Endothelial cell of umbilical vein (primary cell): Measurements from ENCODE around the gene VWA1. TPM values are rescaled to one million over a fixed set of nuclear protein-coding genes. Genes with fewer than 3 reads are reported as not detected.

Experiments used
- BruUV-seq: library from RNA; stranded (reverse); fragments of 400-500 nt; replicated peaks from 2 replicates; lab custom pipeline; 2021; lab: Mats Ljungman, UMichigan
- CTCF ChIA-PET: fragments of 300-600, 350-600 bp; sonication (Branson Sonifier 250); formaldehyde crosslinking; loops from one replicate; lab custom pipeline; 2021; ENCODE audit warnings: antibody characterized with exemption, inconsistent platforms; lab: Charles Lee
- POLR2A ChIA-PET: fragments of 300-600, 350-600 bp; sonication (Branson Sonifier 250); formaldehyde crosslinking; loops from one replicate; lab custom pipeline; 2021; ENCODE audit warnings: antibody characterized with exemption, inconsistent platforms; lab: Charles Lee
- DNase-seq: peaks from one replicate; pipeline ENCODE4 v3.0.0-alpha.2; 2011; ENCODE audit warnings: low read depth, low spot score
- FAIRE-seq: peaks from 2 replicates; lab custom pipeline; 2011; peaks lifted over from hg19 to GRCh38; lab: Jason Lieb, UNC
- H2AFZ ChIP-seq: 2 replicates; pipeline ENCODE4 v1.6.0; 2012; ENCODE audit warnings: low read depth, low read length, control low read depth, inconsistent platforms
- H3K27ac ChIP-seq: 2 replicates; pipeline ENCODE4 v1.5.1; 2011; ENCODE audit warnings: low read depth, mild to moderate bottlenecking, control low read depth, low read length, moderate library complexity; ENCODE audit not compliant: insufficient read depth
- H3K27me3 ChIP-seq, 2 experiments: 2 replicates each; pipeline versions ENCODE4 v1.6.0 to v1.6.1; 2011; ENCODE audit warnings: low read length in 2 of 2, mixed read lengths in 1 of 2; ENCODE audit not compliant: control insufficient read depth in 2 of 2, insufficient read depth in 2 of 2
- H3K36me3 ChIP-seq, 2 experiments: 2 replicates in 1 of 2; 3 replicates in 1 of 2; pipeline ENCODE4 v1.5.1; 2011; ENCODE audit warnings: low read length in 2 of 2, mild to moderate bottlenecking in 1 of 2, moderate library complexity in 1 of 2; ENCODE audit not compliant: control insufficient read depth in 2 of 2, insufficient read depth in 2 of 2; ENCODE audit errors: extremely low read depth in 1 of 2
- H3K4me1 ChIP-seq: 3 replicates; pipeline ENCODE4 v1.5.1; 2011; ENCODE audit warnings: mild to moderate bottlenecking, low read length; ENCODE audit not compliant: control insufficient read depth, insufficient read depth; ENCODE audit errors: extremely low read depth
- H3K4me2 ChIP-seq: 2 replicates; pipeline ENCODE4 v1.6.1; 2011; ENCODE audit warnings: low read length, control low read depth, mixed read lengths; ENCODE audit not compliant: insufficient read depth
- H3K4me3 ChIP-seq, 3 experiments: fragments of 200-600 bp in 1 of 3; sonication (generic), shearing (Covaris generic) in 1 of 3; replicated peaks in 1 of 3; 2 replicates each; pipeline ENCODE4 v1.5.1; 2011 to 2016; ENCODE audit warnings: control low read depth in 3 of 3, low read length in 3 of 3, mild to moderate bottlenecking in 2 of 3, inconsistent platforms in 1 of 3, low read depth in 1 of 3, moderate library complexity in 1 of 3; ENCODE audit not compliant: insufficient read depth in 1 of 3
- H3K79me2 ChIP-seq: 2 replicates; pipeline ENCODE4 v1.6.0; 2012; ENCODE audit warnings: low read length, inconsistent platforms; ENCODE audit not compliant: control insufficient read depth, insufficient read depth
- H3K9ac ChIP-seq: replicated peaks from 2 replicates; pipeline ENCODE3; 2011; ENCODE audit warnings: low read length, control low read depth; ENCODE audit not compliant: insufficient read depth; ENCODE audit errors: extremely low read depth
- H3K9me1 ChIP-seq: replicated peaks from 3 replicates; pipeline ENCODE4 v1.6.0; 2011; ENCODE audit warnings: mild to moderate bottlenecking, low read length; ENCODE audit not compliant: control insufficient read depth, insufficient read depth; ENCODE audit errors: extremely low read depth
- H3K9me3 ChIP-seq: replicated peaks from 2 replicates; pipeline ENCODE4 v1.5.1; 2012; ENCODE audit warnings: low read length, inconsistent platforms; ENCODE audit not compliant: control insufficient read depth, insufficient read depth
- H4K20me1 ChIP-seq: replicated peaks from 2 replicates; pipeline ENCODE3; 2011; ENCODE audit warnings: mild to moderate bottlenecking, low read length; ENCODE audit not compliant: control insufficient read depth, insufficient read depth; ENCODE audit errors: extremely low read depth
- EZH2 ChIP-seq: IDR thresholded peaks from 2 replicates; pipeline ENCODE4 v1.6.1; 2012; ENCODE audit warnings: borderline replicate concordance, low read depth, mild to moderate bottlenecking, moderate library complexity, low read length, inconsistent platforms; ENCODE audit not compliant: severe bottlenecking
- FOS ChIP-seq: IDR thresholded peaks from 2 replicates; pipeline ENCODE4 v1.6.1; 2011; ENCODE audit warnings: mild to moderate bottlenecking, low read length, moderate library complexity, borderline replicate concordance; ENCODE audit not compliant: insufficient read depth
- GATA2 ChIP-seq: IDR thresholded peaks from 2 replicates; pipeline ENCODE4 v1.7.0; 2011; ENCODE audit warnings: low read depth, mild to moderate bottlenecking, moderate library complexity, mixed read lengths, low read length; ENCODE audit not compliant: insufficient read length, insufficient read depth
- JUN ChIP-seq: IDR thresholded peaks from 2 replicates; pipeline ENCODE4 v1.6.1; 2011; ENCODE audit warnings: borderline replicate concordance, low read depth; ENCODE audit not compliant: insufficient read length, insufficient read depth
- MYC ChIP-seq: IDR thresholded peaks from one replicate; pipeline ENCODE4 v1.6.1; 2011; ENCODE audit warnings: mild to moderate bottlenecking, low read depth, low read length
- POLR2A ChIP-seq: IDR thresholded peaks from 2 replicates; pipeline ENCODE4 v1.6.1; 2012; ENCODE audit warnings: low read depth, mild to moderate bottlenecking, control low read depth, low read length
- POLR2AphosphoS5 ChIP-seq: IDR thresholded peaks from 2 replicates; pipeline ENCODE4 v1.6.1; 2012; ENCODE audit warnings: low read depth, mild to moderate bottlenecking, control low read depth, low read length, moderate library complexity; ENCODE audit not compliant: insufficient read depth
- dilution Hi-C: fragments of 300-500 bp; cut with MboI; formaldehyde crosslinking; loops from one replicate; pipeline ENCODE4 v1.15.0; 2019; ENCODE audit warnings: low sequenced_read_pairs; ENCODE audit not compliant: extremely low pct_ligation_motif_present
- intact Hi-C: fragments of 100-400 bp; cut with micrococcal nuclease; formaldehyde crosslinking; loops from one replicate; pipeline ENCODE4 v1.10.0; 2022
- polyA plus RNA-seq, 4 experiments: library from polyadenylated mRNA; depleted of rRNA in 3 of 4; stranded (reverse) in 3 of 4; unstranded in 1 of 4; fragments of >200 nt; gene quantifications; 2 replicates each; pipeline versions ENCODE4 v1.2.1 to v1.2.3, GENCODE V29; 2011 to 2012; ENCODE audit warnings: missing spikeins in 1 of 4
- total RNA-seq: library from RNA; stranded (reverse); gene quantifications from 2 replicates; pipeline ENCODE4 v1.2.3, GENCODE V29; 2021
- TF ChIP-seq, protein P1 (sequence below), 2 donors: IDR thresholded peaks; 1 replicate in 1 of 2; 2 replicates in 1 of 2; pipeline ENCODE4 v1.5.1; 2011; ENCODE audit warnings: low read length in 2 of 2, mild to moderate bottlenecking in 2 of 2, moderate library complexity in 2 of 2, control low read depth in 1 of 2, inconsistent platforms in 1 of 2, low read depth in 1 of 2; ENCODE audit not compliant: insufficient read depth in 1 of 2; ENCODE audit errors: extremely low read depth in 1 of 2
- TF ChIP-seq, protein P2 (sequence below): IDR thresholded peaks from 2 replicates; pipeline ENCODE4 v1.6.1; 2011; ENCODE audit not compliant: insufficient read depth, insufficient read length

VWA1 gene
- total and polyA plus RNA-seq, 2 donors (not counting 3 experiments of a cell fraction or from before 2014, with no cell fraction given) = 2.0 to 6.1 TPM

DNA sequence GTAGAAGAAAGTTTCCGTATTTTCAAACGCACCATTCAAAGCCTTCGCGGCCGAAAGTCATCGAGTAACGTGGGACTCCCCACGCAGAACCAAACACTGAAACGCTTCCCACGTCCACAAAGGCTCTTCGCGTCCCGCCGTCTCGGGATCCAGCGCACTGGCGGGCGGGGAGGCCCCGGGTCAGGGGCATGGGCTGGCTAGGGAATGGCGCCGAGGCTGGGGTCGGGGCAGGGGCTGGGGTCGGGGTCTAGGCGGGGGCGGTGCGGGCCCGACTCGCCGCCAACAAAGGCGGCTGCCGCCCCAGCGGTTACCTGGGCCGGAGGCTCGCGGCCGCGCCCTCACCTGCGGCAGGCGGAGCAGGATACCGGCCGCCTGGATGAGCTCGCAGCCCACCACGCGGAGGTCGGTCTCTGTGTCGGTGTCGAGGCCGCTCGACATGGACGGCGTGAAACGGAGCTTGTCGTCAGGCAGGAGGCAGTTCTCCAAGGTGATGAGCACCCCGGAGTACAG lies 36.8 kb upstream of the VWA1 start:
- ChIA-PET CTCF (interaction anchor here (0.8 to 3.4 kb wide), 11 partner anchors 15 to 107 kb away, joined by 3 to 31 read pairs (median 4); partner anchors contain the start of gene AURKAIP1), POLR2A (interaction anchor here (0.8 to 1.5 kb wide), 2 partner anchors 9 to 23 kb away, joined by 4 to 6 read pairs; partner anchors contain the start of genes AURKAIP1 and MRPL20)
- FAIRE-seq (no peak), DNase-seq (no peak)
- H2AFZ ChIP-seq = peak overlapping the region; percentile 89
- H3K4me1 ChIP-seq = peaks cover 22% of the 10 kb centered on the region
- no TSS peak for BruUV-seq
- peak overlapping the region; percentile 77 to 92 (median 90) for H3K4me3 ChIP-seq
- H3K4me2 ChIP-seq = peak overlapping the region; percentile 90
- dilution Hi-C loops = no loop called here
- TF ChIP-seq, protein P1, sequence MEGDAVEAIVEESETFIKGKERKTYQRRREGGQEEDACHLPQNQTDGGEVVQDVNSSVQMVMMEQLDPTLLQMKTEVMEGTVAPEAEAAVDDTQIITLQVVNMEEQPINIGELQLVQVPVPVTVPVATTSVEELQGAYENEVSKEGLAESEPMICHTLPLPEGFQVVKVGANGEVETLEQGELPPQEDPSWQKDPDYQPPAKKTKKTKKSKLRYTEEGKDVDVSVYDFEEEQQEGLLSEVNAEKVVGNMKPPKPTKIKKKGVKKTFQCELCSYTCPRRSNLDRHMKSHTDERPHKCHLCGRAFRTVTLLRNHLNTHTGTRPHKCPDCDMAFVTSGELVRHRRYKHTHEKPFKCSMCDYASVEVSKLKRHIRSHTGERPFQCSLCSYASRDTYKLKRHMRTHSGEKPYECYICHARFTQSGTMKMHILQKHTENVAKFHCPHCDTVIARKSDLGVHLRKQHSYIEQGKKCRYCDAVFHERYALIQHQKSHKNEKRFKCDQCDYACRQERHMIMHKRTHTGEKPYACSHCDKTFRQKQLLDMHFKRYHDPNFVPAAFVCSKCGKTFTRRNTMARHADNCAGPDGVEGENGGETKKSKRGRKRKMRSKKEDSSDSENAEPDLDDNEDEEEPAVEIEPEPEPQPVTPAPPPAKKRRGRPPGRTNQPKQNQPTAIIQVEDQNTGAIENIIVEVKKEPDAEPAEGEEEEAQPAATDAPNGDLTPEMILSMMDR (IDR thresholded peaks at IDR 0.05; ENCODE audit: extremely low read depth in 1 of 2, insufficient read depth in 1 of 2, low read depth in 1 of 2, low read length in 2 of 2) = no peak
- no peak for TF ChIP-seq POLR2A
- TF ChIP-seq JUN = no peak
- no peak for TF ChIP-seq EZH2
- TF ChIP-seq FOS = no peak
- no peak for TF ChIP-seq POLR2AphosphoS5
- TF ChIP-seq, protein P2, sequence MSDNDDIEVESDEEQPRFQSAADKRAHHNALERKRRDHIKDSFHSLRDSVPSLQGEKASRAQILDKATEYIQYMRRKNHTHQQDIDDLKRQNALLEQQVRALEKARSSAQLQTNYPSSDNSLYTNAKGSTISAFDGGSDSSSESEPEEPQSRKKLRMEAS = no peak
- TF ChIP-seq GATA2 = no peak
- no peak for TF ChIP-seq MYC
- H3K9ac ChIP-seq = peak overlapping the region; percentile 82
- H3K79me2 ChIP-seq = peaks cover 56% of the 10 kb centered on the region
- peak overlapping the region; percentile 54 for H3K27ac ChIP-seq
- H3K9me1 ChIP-seq = no peaks in the 10 kb centered on the region
- intact Hi-C loops = loop anchor here (1.0 kb wide), 4 partner anchors 9 to 73 kb away; partner anchors contain the start of genes ATAD3B, AURKAIP1 and MRPL20
- H3K36me3 ChIP-seq = peaks cover 10 to 31% of the 10 kb centered on the region in 2 experiments
- H3K9me3 ChIP-seq = no peaks in the 10 kb centered on the region
- H4K20me1 ChIP-seq = no peaks in the 10 kb centered on the region
- H3K27me3 ChIP-seq = no peaks in the 10 kb centered on the region
